ENCODE measurements around the gene KBTBD2. TPM values are rescaled to one million over a fixed set of nuclear protein-coding genes. Genes with fewer than 3 reads are reported as not detected.

The KBTBD2 gene
- total and polyA plus RNA-seq, 2 donors (not counting 3 experiments of a cell fraction or from before 2014, with no cell fraction given), result 24.8 to 36.6 TPM

DNA sequence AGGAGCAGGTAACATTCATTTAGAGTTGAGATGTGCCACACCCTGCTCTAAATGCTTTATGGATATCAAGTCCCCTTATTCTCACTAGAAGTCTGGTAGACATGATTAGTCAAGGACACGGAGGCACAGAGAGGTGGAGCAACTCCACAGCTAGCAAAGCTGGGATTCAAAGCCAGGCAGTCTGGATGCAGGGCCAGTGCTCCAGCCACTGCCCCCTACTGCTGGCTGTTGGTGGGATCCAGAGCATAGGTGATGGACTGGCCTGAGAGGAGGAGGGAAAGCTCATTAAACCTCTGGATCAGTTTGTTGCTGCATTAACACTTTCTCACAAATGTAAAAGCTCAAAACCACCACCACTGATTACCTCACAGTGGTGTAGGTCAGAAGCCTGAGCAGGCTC is 22.6 kb upstream of the KBTBD2 start:
- H3K4me1 ChIP-seq (ENCODE audit: control insufficient read depth, extremely low read depth, insufficient read depth, low read length), result no peaks in the 10 kb centered on the region
- H3K36me3 ChIP-seq (ENCODE audit: control insufficient read depth in 2 of 2, extremely low read depth in 1 of 2, insufficient read depth in 2 of 2, low read length in 2 of 2), result peaks cover 2 to 11% of the 10 kb centered on the region in 2 experiments
- no peak for FAIRE-seq
- DNase-seq (ENCODE audit: low read depth, low spot score), result no peak
- H3K4me2 ChIP-seq (ENCODE audit: insufficient read depth, low read length), result no peak overlapping the region
- no peaks in the 10 kb centered on the region for H4K20me1 ChIP-seq (replicated peaks; ENCODE audit: control insufficient read depth, extremely low read depth, insufficient read depth, low read length)
- intact Hi-C loops (cut with micrococcal nuclease) (no loop called here), dilution Hi-C loops (cut with MboI; ENCODE audit: extremely low pct_ligation_motif_present, low sequenced_read_pairs) (no loop called here)
- ChIA-PET CTCF (interaction anchor here (1.3 kb wide), 1 partner anchor 114 kb away, joined by 3 read pairs; no protein-coding TSS in a partner anchor), POLR2A (no interaction called here)
- no peak overlapping the region for H2AFZ ChIP-seq (ENCODE audit: low read depth, low read length)
- no peaks in the 10 kb centered on the region for H3K9me1 ChIP-seq (replicated peaks; ENCODE audit: control insufficient read depth, extremely low read depth, insufficient read depth, low read length)
- no peaks in the 10 kb centered on the region for H3K27me3 ChIP-seq (ENCODE audit: control insufficient read depth in 2 of 2, insufficient read depth in 2 of 2, low read length in 2 of 2)
- no peak for TF ChIP-seq MYC (IDR thresholded peaks at IDR 0.05; ENCODE audit: low read depth, low read length)
- TF ChIP-seq, protein P1, sequence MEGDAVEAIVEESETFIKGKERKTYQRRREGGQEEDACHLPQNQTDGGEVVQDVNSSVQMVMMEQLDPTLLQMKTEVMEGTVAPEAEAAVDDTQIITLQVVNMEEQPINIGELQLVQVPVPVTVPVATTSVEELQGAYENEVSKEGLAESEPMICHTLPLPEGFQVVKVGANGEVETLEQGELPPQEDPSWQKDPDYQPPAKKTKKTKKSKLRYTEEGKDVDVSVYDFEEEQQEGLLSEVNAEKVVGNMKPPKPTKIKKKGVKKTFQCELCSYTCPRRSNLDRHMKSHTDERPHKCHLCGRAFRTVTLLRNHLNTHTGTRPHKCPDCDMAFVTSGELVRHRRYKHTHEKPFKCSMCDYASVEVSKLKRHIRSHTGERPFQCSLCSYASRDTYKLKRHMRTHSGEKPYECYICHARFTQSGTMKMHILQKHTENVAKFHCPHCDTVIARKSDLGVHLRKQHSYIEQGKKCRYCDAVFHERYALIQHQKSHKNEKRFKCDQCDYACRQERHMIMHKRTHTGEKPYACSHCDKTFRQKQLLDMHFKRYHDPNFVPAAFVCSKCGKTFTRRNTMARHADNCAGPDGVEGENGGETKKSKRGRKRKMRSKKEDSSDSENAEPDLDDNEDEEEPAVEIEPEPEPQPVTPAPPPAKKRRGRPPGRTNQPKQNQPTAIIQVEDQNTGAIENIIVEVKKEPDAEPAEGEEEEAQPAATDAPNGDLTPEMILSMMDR (IDR thresholded peaks at IDR 0.05; ENCODE audit: extremely low read depth in 1 of 2, insufficient read depth in 1 of 2, low read depth in 1 of 2, low read length in 2 of 2), result peak in 1 of 2 donors; percentile 26
- BruUV-seq (replicated peaks), result no TSS peak
- no peak overlapping the region for H3K4me3 ChIP-seq (replicated peaks in 1 of 3; ENCODE audit: insufficient read depth in 1 of 3, low read depth in 1 of 3, low read length in 3 of 3)
- H3K9ac ChIP-seq (replicated peaks; ENCODE audit: extremely low read depth, insufficient read depth, low read length), result no peak overlapping the region
- H3K27ac ChIP-seq (ENCODE audit: insufficient read depth, low read depth, low read length), result no peak overlapping the region
- H3K79me2 ChIP-seq (ENCODE audit: control insufficient read depth, insufficient read depth, low read length), result no peaks in the 10 kb centered on the region
- H3K9me3 ChIP-seq (replicated peaks; ENCODE audit: control insufficient read depth, insufficient read depth, low read length), result no peaks in the 10 kb centered on the region

DNA sequence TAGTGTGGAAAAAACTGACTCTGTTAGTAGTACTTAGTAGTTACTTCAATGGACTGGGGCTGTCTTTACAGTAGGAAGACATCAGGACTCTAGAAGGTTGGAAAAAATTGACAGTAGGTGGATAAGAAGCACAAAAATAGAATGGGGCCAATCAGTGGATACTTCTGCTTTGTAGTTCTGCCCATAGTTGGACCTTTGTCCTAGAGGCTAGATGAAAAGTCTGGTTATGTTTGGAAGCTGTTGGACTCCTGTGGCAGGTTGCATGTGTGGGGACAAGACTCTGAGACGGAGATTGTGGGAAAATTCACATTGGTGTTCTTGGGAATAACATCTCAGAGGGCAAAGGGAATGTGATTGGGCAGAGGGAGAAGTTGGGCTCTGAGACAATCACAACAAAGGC is 18.6 kb upstream of the KBTBD2 start:
- no TSS peak for BruUV-seq (replicated peaks)
- ChIA-PET POLR2A (no interaction called here), CTCF (no interaction called here)
- Histone ChIP-seq H3K27me3 (ENCODE audit: control insufficient read depth in 2 of 2, insufficient read depth in 2 of 2, low read length in 2 of 2) (no peaks in the 10 kb centered on the region), H2AFZ (ENCODE audit: low read depth, low read length) (no peak overlapping the region), H3K9me1 (replicated peaks; ENCODE audit: control insufficient read depth, extremely low read depth, insufficient read depth, low read length) (no peaks in the 10 kb centered on the region), H3K27ac (ENCODE audit: insufficient read depth, low read depth, low read length) (no peak overlapping the region), H3K4me2 (ENCODE audit: insufficient read depth, low read length) (no peak overlapping the region), H3K36me3 (ENCODE audit: control insufficient read depth in 2 of 2, extremely low read depth in 1 of 2, insufficient read depth in 2 of 2, low read length in 2 of 2) (no peaks in the 10 kb centered on the region), H3K79me2 (ENCODE audit: control insufficient read depth, insufficient read depth, low read length) (no peaks in the 10 kb centered on the region), H3K9ac (replicated peaks; ENCODE audit: extremely low read depth, insufficient read depth, low read length) (no peak overlapping the region), H3K4me1 (ENCODE audit: control insufficient read depth, extremely low read depth, insufficient read depth, low read length) (no peaks in the 10 kb centered on the region), H4K20me1 (replicated peaks; ENCODE audit: control insufficient read depth, extremely low read depth, insufficient read depth, low read length) (no peaks in the 10 kb centered on the region), H3K9me3 (replicated peaks; ENCODE audit: control insufficient read depth, insufficient read depth, low read length) (no peaks in the 10 kb centered on the region), H3K4me3 (replicated peaks in 1 of 3; ENCODE audit: insufficient read depth in 1 of 3, low read depth in 1 of 3, low read length in 3 of 3) (no peak overlapping the region)
- intact Hi-C loops (cut with micrococcal nuclease), result no loop called here
- DNase-seq (ENCODE audit: low read depth, low spot score) (no peak), FAIRE-seq (no peak)
- TF ChIP-seq MYC (IDR thresholded peaks at IDR 0.05; ENCODE audit: low read depth, low read length) (no peak), EZH2 (IDR thresholded peaks at IDR 0.05; ENCODE audit: borderline replicate concordance, low read depth, low read length, severe bottlenecking) (no peak), GATA2 (IDR thresholded peaks at IDR 0.05; ENCODE audit: insufficient read depth, insufficient read length, low read depth, low read length) (no peak), FOS (IDR thresholded peaks at IDR 0.05; ENCODE audit: borderline replicate concordance, insufficient read depth, low read length) (no peak), POLR2AphosphoS5 (IDR thresholded peaks at IDR 0.05; ENCODE audit: insufficient read depth, low read depth, low read length) (no peak)
- TF ChIP-seq, protein P1 (IDR thresholded peaks at IDR 0.05; ENCODE audit: extremely low read depth in 1 of 2, insufficient read depth in 1 of 2, low read depth in 1 of 2, low read length in 2 of 2), result no peak
- TF ChIP-seq, protein P2, sequence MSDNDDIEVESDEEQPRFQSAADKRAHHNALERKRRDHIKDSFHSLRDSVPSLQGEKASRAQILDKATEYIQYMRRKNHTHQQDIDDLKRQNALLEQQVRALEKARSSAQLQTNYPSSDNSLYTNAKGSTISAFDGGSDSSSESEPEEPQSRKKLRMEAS (IDR thresholded peaks at IDR 0.05; ENCODE audit: insufficient read depth, insufficient read length), result no peak
- dilution Hi-C loops (cut with MboI; ENCODE audit: extremely low pct_ligation_motif_present, low sequenced_read_pairs), result no loop called here

All from endothelial cell of umbilical vein (primary cell).